ENCODE measurements around the gene SMOC2. TPM values are rescaled to one million over a fixed set of nuclear protein-coding genes. Genes with fewer than 3 reads are reported as not detected.

SMOC2 gene
- total RNA-seq, 1 experiment from 2014 or later, result 2.1 TPM

- no CpG with 5 or more reads among the region's 5 CpGs for whole genome bisulfite sequencing (ENCODE audit: extremely low coverage, insufficient read length, low lambda C conversion rate)
- H2BK20ac ChIP-seq (ENCODE audit: low read depth, low read length, poor library complexity, severe bottlenecking), result no peak overlapping the region
Observed at GRCh38 chr6:168681748-168682147, 240.8 kb downstream of the SMOC2 start.

More at GRCh38 chr6:168681748-168682147, 240.8 kb downstream of the SMOC2 start:
- H3K56ac ChIP-seq (ENCODE audit: insufficient read length, low read depth, low read length), result no peak overlapping the region
- H4K8ac ChIP-seq (replicated peaks; ENCODE audit: insufficient read length, low read depth, low read length), result no peak overlapping the region
- Mint-ChIP-seq H3K4me3 (no peak overlapping the region), H3K9me3 (peaks cover 5 to 7% of the 10 kb centered on the region in 2 experiments; a peak in 2 of 5 replicates), H3K27ac (peak overlapping the region in 1 of 3 experiments; percentile 59; a peak in 2 of 7 replicates), H3K27me3 (ENCODE audit: low read depth) (no peaks in the 10 kb centered on the region), H3K4me1 (peaks cover 53 to 54% of the 10 kb centered on the region in 2 experiments), H3K36me3 (ENCODE audit: insufficient read depth in 1 of 3, low read depth in 3 of 3) (peaks cover 2 to 5% (median 3%) of the 10 kb centered on the region in 3 experiments; a peak in 4 of 7 replicates)
- no peak for DNase-seq
- no peak overlapping the region for H2AK5ac ChIP-seq (ENCODE audit: insufficient read length, low read length)
- no peaks in the 10 kb centered on the region for H3K79me1 ChIP-seq (ENCODE audit: insufficient read depth, low read depth, low read length, poor library complexity, severe bottlenecking)
- H3K23me2 ChIP-seq (ENCODE audit: insufficient read length, low read depth, low read length, poor library complexity, severe bottlenecking), result no peaks in the 10 kb centered on the region
- no peaks in the 10 kb centered on the region for H4K20me1 ChIP-seq (ENCODE audit: control insufficient read depth, insufficient read depth, insufficient read length)
- H2AFZ ChIP-seq (ENCODE audit: low read length), result no peak overlapping the region
- TF ChIP-seq CTCF (conservative IDR thresholded peaks at IDR 0.05), result no peak
- H3K27ac ChIP-seq (ENCODE audit: insufficient read length, low read depth, low read length), result no peak overlapping the region
- H3K14ac ChIP-seq (ENCODE audit: insufficient read depth, low read length), result no peak overlapping the region
- no peaks in the 10 kb centered on the region for H3K27me3 ChIP-seq (ENCODE audit: insufficient read depth, low read length)
- H4K5ac ChIP-seq (ENCODE audit: insufficient read length, low read depth, low read length), result no peak overlapping the region
- no peak overlapping the region for H3K9ac ChIP-seq (ENCODE audit: extremely low read depth, insufficient read length, low read length)
- no peak overlapping the region for H2BK15ac ChIP-seq (ENCODE audit: low read depth, low read length)
- no peaks in the 10 kb centered on the region for H3K9me3 ChIP-seq (ENCODE audit: control insufficient read depth, low read depth, low read length)
- H4K91ac ChIP-seq (ENCODE audit: insufficient read length, low read depth, low read length), result no peak overlapping the region
- H3K4me2 ChIP-seq (ENCODE audit: insufficient read depth, insufficient read length, low read length), result no peak overlapping the region
- H2BK12ac ChIP-seq (ENCODE audit: insufficient read length, low read depth, low read length), result no peak overlapping the region
- no peak overlapping the region for H2BK120ac ChIP-seq (ENCODE audit: low read depth, low read length, poor library complexity, severe bottlenecking)
- no peak overlapping the region for H3K18ac ChIP-seq (ENCODE audit: insufficient read length, low read depth, low read length)
- no peaks in the 10 kb centered on the region for H3K79me2 ChIP-seq (ENCODE audit: insufficient read depth, low read length)
- H3K4me1 ChIP-seq (ENCODE audit: insufficient read depth, low read length), result peaks cover 9% of the 10 kb centered on the region
- H2BK5ac ChIP-seq (ENCODE audit: insufficient read length, low read length), result no peak overlapping the region
- H3K4ac ChIP-seq (ENCODE audit: low read depth, low read length), result no peak overlapping the region
- no peak overlapping the region for H3T11ph ChIP-seq (ENCODE audit: low read length)
- H3K23ac ChIP-seq (ENCODE audit: insufficient read length, low read depth, low read length), result no peak overlapping the region
